CD4-positive, alpha-beta T cell treated with Interleukin-15 for 4 hours (primary cell): ENCODE measurements around the gene INPP5A.
"Not testable (repeated sequence)": the region's sequence is repeated elsewhere in the genome, so short reads cannot be mapped to it uniquely, and the experiment has no call there.

Experiments
- DNase-seq: peaks from one replicate; pipeline ENCODE4 v3.0.0-alpha.2; 2020; ENCODE audit warnings: low spot score

The INPP5A gene

DNA sequence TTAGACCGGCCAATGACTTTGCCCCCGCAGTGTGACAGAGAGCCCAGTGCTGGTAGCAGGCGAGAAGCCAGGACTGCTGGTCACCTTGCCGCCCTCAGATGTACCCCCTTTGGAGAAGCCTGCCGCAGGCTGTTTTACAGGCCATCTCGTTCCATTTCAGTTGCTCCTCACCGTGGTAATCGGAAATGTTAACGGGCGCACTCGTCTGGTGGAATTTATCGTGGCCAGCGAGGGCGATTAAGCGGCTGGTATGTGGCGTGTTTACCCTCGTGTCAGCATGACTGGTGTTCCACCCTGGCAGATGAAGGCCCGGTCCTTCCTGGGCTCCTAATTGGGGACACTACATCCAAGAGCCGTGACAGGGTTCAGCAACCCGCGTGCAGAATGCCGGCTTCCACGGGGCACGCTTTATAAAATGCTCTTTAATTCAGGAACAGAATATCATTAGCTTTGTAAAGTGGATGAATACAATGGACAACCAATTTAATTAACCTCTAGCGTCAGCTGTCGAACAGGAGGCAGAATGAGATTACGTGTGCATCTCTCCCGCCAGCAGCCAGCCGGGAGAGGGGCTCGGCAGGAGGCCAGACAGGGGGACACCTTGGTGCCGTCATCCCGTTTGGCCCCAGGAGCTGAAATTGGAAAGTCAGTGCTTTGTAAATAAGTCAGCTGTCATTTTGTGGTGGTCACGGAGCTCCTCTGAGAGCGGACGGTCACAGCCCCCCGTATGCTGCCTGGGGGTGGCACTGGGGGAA, 140.1 kb downstream of the INPP5A start:
- no peak for DNase-seq

DNA sequence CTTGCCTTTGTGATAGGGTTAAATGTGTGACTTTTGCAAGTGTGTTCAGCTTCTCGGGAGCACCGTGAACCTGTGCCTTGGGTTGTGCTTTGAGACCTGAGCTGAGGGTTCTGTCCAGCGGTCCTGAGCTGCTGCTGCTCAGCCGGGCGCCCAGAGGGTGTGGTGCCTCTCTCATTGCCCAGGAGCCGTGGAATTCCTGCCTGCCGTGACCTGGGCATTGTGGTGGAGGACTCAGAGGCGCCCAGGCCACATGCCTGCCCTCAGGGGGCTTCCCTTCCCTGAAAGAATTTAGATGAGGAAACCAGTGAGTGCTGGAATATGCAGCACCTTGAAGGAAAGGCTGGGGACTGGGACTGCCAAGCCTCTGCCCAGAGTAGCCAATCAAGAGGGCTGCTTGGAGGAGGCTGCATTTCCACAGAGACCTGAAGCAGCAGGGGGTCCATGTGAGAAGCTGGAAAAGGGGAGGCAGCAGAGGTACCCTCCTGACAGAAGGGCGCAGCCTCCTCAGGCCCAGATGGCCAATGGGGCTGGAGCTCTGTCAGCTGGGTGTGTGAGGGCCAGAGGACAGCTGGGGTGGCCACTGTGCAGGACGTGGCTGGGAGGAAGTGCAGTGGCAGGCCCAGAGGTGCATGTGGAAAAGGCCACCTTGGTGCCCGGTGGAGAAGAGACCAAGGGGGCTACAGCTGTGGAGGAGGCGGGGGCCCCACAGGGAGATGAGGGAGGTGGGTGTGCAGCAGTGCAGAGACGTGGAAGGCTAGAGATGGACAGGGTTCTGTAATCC, 141.0 kb downstream of the INPP5A start:
- no peak for DNase-seq

DNA sequence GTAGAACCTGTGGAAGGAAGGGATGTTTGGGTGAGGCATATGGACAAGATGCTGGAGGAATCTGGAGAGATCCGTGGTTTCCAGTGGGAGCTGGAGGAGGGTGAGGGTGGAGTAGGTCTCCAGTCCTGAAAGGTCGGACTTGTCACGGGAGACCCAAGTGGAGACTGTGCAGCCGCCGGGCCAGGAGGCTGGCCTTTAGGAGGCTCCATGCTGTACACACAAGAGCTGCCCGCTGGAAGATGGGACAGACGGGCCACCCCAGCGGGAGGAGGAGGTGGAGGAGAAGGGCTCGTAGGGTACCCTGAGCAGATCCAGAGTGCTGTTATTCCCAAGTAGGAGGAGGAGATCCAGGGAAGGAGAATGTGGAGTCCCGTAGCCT, 141.6 kb downstream of the INPP5A start:
- DNase-seq, result no peak

DNA sequence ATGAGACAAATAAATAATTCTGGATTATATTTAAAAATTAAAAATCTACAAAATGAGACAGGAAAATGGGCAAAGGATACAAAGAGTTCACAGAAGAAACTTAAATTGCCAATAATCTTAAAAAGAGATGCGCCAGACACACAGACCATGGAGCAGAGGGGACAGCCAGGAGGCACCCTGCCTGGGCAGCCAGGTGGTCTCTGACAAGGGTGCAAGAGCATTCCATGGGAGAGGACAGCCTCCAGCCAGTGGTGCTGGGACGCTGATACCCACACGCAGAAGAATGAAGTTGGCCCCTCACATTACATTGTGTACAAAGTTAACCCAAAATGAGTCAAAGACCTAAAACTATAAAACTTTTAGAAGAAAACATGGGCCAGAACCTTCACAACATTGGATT, 142.1 kb downstream of the INPP5A start:
- DNase-seq, result no peak

DNA sequence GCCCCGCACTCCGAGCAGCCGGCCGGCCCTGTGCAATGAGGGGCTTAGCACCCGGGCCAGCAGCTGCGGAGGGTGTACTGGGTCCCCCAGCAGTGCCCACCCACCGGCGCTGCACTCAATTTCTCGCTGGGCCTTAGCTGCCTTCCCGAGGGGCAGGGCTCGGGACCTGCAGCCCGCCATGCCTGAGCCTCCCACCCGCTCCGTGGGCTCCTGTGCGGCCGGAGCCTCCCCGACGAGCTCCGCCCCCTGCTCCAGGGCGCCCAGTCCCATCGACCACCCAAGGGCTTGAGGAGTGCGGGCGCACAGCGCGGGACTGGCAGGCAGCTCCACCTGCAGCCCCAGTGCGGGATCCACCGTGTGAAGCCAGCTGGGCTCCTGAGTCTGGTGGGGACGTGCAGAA, 143.2 kb downstream of the INPP5A start:
- DNase-seq, result not testable (repeated sequence)

DNA sequence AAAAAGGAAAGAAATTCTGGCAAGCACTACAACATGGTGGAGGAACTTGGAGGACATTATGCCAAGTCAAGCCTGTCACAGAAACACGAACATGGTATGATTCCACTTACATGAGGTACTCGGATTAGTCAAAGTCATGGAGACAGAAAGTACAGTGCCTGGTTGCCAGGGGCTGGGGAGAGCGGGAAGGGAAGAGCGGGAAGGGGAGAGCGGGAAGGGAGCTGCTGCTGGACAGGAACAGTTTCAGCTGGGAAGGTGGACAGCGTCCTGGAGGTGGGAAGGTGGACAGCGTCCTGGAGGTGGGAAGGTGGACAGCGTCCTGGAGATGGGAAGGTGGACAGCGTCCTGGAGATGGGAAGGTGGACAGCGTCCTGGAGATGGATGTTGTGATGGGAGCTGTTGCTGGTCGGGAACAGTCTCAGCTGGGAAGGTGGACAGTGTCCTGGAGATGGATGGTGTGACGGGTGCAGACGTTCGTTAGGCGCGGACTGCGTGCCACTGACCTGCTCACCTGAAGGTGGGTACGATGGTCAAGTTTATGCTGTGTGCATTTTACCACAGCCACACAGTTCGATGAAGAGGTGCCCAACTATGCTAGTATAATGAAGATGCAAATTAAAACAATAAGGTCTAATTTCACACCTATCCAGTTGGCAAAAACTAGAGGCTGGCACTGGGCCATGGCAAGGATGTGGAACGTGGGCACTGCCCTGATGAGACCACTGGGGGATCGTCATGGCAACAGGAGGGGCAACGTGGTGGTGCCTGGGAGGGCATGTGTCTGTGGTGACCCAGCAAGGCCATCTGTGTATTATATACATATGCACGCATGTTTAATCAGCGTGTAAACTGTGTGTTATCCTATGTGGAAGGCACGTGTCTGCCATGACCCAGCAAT, 144.5 kb downstream of the INPP5A start:
- no peak for DNase-seq

DNA sequence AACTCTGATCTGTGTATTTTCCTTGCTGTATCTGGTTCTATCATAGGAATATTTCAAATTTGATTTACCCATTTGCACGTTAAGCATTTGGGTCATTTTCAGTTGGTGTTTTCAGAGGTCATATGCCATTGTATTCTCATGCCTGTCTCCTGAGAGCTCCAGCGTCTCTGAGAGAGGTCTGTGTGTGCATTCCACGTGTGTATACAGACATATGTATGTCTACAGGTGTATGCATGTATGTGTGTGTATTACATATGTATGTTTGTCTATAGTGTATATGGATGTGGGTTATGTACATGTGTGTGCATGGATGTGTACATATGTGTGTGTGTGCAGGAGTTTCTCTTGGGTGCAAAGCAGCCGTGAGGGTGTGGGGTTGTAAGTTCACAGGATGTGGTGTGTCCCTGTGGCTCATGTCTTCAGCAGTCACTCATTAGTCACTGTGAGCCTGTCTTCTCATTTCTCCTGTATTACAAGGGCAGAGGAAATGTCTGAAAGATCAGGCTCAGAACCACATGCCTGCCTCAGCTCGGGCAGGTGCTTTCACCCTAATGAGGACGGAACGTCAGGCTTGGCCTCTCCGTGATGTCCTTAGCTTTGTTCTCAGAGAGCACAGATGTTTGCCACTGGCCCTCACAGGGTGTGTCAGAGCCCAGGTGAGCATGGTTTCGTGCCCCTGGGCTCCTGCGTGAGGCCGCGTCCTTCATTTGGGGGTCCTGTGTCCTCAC, 146.7 kb downstream of the INPP5A start:
- peak; percentile 21 for DNase-seq

DNA sequence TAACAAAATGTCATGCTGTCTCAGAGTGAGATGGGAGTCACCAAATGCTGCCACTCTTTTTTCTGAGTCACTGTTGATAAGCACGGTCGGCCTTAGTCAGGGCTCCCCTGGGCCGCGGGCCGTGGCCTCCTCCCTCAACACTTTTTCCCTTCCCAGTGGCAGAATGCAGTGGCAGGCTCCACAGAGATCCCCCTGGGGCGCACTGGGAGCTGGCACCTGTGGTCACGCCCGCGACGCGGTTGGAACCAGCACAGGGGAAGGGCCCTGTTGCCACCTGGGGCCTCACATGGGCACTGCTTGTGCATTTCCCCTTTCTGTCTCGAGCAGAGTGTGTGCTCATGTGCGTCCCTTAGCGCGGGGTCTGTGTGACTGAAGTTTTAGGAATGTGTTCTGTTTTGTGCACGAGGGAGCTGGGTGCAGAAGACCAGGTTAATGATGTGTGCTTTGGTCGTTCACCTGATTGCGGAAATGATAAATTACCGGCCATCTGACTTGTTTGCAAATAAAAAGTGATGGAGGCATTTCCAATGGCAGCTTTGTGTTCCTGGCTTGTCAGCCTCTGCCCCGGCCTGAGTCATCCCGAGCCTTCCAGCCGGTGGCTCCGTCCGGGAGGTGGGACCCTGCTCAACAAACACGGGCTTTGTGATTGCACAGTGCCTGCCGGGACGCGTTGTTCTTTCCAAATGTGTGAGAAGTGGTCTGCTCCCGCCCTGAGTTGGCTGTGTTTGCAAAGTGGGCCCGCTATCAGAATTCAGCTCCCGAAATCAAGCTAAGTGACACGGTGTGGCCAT, 147.7 kb downstream of the INPP5A start:
- DNase-seq, result no peak

DNA sequence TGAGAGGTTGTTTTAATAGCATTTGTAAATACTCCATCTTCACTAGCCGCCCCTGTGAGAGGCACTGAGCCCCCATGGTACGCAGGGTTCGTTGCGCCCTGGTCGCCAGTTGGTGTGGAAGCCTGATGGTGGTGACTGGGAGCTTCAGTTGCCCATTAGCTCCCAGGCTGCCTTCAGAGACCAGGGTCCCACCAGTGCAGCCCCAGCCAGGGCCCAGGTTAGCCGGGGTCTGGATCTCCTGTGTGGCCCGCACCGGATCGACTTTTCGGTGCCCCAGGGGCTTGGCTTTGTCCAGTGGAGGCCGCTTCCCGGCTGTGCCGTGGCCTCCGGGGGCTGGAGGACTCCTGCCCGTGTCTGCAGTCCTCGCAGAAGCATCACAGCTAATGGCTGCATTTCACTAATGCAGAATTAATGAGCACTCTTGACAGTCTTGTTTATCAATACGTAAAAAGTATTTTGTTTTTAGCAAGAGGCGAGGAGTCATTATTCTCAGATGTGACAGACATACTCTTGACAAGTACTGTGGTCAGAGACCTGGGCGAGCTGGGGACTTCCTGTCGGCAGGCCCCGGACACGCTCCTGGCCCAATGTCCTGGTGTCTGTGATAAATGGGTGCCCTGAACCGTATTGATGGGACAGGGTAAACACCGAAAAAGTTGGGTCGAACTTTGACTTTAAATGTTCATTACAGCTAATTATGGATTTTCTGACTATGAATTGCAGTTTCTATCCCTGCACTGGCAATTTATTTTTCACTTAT, 148.5 kb downstream of the INPP5A start:
- DNase-seq, result no peak

DNA sequence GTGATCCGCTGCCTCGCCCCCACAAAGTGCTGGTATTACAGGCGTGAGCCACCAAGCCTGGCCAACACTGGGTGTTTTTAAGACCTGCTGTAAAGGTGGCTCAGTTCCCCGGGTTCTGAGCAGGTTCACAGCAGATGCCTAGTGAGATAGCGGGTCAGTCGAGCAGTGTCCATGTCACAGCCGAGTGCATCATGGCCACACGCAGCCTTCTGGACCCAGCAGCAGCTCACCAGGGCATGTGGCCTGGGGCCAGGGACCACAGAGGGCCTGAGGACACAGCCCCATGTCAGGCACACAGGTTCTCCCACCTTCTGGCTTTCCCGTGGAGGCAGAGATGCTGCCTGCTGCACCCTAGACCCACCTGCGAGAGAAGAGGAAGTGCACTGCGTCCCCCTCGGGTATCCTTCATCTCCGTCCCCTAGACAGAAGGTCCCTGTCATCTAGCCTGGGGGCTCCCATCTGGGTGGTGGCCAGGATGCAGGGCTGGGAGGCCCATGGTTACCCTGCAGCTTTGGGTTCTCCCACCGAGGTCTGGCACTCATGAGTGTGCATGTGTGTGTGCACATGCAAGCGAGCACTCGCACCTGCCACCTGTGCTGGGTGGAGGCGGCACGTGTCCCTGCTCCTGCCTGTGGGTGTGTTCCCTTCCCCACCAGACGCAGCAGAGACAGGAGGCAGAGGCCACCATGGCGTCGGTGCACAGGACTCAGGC, 149.8 kb downstream of the INPP5A start:
- no peak for DNase-seq

DNA sequence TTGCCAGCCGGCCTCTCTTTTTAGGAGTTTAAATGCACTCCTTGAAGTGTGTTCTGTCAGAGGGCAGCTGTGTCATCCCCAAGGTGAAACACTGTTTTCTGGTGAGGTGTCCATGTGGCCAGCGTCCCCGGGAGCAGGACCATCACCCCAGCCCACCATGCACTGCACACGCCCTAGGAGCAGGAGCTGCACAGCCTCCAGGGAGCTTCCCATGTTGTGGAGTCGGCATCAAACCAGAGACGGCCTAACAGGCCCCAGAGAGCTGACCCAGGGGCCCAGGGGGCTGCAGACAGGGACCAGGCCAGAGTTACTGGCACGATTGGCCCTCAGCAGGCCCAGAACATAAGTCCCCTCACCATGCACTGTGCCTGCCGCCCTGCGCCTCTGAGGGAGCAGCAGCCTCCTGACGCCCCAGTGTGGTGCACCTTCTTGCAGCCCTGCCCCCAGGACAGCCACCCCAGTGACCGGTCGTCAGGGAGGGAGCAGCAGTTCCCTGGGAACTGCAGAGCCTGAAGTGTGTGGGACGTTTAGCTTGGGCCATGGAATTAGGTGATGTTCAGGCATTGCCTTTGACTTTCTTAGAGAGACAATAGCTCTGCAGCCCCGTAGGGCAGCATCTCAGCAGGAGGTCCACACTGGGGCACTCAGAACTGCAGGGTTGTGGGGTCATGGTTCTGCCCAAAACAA, 150.4 kb downstream of the INPP5A start:
- no peak for DNase-seq

DNA sequence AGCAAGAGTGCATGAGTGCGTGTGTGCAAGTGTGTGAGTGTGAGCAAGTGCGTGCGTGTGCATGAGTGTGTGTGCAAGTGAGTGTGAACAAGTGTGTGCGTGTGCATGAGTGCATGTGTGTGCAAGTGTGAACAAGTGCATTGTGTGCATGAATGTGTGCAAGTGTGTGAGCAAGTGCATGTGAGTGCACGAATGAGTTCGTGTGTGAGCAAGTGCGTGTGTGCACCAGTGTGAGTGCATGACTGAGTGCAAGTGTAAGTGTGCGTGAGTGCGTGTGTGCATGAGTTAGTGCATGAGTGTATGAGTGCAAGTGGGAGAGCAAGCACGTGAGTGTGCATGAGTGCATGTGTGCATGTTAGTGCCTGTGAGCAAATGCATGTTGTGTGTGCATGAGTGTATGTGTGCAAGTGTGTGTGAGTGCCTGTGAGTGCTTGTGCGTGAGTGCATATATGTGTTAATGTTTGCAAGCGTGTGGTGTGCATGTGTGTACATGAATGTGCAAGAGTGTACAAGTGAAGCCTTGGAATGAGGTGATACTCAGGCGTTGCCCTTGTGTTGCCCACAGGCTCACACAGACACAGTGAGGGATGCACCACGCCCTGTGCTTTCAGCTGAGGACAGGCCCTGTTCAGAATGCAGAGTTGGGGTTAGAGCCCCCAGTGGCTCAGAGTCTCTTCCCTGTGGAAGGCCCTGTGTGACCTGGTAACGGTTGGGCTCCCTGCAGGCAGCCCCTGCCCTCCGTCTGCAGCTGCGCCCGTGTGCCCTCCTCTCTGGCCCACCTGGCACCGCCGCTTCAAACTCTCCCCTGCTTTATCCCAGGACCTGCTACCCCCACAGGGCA, 151.2 kb downstream of the INPP5A start:
- DNase-seq, result no peak

DNA sequence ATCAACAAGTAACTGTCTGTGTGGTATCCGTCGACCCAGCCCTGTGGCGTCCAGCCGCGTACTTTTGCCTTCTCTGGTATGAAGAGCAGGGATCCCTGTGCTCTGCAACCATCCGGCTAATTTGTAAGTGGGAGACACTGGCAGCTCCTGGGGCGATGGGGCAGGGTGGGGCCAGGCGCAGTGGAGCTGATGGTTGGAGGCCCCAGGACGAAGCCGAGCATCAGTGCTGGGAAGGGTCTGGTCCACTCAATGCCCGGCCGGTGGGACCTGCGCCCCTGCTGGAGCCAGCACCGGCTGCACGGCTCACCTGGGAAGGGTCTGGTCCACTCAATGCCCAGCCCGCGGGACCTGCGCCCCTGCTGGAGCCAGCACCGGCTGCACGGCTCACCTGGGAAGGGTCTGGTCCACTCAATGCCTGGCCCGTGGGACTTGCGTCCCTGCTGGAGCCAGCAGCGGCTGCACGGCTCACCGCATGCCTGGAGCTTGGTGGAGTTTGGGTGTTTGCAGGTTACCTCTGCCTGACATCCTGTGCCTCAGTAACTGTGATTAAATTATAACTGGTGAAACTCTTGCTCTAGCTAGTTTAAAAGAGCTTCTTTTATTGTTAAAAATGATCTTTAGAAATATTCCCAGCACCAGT, 152.3 kb downstream of the INPP5A start:
- no peak for DNase-seq

DNA sequence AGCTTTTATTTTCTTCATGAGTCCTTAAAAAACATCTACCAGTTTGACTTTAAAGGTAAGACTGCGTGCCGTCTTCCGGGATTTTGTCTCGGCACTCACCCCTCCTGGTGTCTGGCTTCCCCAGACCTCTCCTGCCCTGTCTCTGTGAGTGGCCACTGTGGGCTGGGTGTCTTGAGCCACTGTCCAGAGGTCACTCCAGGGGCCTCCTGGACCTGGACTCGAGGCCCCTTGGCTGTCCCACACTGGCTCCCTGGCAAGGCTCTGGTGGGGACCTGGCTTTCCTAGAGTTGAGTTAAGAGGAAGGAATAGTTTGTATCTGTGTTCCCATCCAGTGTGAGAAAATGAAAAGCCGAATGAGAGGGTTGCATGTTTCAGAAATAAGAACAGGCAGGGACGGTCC, 152.8 kb downstream of the INPP5A start:
- DNase-seq, result no peak

DNA sequence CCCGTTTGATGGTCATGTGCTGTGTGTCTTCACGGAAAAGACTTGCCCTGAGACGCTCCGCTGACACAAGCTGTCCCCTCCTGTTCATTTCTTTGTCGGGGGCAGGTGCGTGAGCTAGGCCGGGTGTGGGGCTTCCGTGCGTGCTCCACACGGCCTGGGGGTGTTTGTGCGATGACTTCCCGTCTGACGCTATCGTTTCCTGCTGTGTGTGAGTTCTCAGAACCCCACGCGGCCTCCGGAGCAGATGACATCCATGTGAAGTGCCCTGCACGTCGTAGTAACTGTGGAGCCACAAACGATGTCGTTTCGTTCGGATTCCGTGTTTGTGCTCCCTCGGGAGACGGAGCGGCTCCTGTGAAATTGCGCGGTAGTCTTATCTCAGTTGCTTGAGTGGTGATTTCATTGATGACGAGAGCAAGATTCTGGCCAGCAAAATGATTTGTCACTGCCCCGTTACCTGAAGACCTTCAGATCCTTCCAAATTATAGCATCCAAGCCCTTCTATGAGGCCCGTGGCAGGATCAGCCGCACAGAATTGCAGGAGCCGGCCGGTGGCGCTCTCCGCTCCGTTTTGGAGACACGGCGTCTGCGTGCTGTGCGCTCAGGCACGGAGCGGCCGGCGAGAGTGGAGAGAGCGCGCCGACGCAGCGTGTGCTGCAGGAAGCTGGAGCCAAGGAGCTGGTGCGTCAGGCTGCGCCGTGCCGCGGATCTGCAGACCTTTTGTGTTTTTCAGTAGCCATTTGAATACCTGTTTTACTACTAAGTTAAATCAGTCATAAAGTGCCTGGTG, 153.4 kb downstream of the INPP5A start:
- DNase-seq, result no peak

DNA sequence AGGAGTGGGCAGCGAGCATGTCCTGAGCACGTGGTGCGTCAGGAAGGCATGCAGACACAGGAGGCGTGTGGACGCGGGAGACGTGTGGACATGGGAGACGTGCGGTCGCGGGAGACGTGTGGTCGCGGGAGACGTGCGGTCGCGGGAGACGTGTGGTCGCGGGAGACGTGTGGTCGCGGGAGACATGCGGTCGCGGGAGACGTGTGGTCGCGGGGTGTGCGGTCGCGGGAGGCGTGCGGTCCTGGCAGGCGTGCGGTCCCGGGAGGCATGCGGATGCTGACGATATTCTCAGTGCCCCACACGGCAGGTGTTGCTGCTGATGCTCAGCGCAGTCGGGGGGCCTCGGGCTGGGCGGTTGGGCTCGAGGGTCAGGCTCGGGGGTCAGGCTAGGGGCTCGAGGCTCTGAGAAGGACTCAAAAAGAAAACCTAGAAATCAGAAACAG, 154.1 kb downstream of the INPP5A start:
- DNase-seq, result no peak

DNA sequence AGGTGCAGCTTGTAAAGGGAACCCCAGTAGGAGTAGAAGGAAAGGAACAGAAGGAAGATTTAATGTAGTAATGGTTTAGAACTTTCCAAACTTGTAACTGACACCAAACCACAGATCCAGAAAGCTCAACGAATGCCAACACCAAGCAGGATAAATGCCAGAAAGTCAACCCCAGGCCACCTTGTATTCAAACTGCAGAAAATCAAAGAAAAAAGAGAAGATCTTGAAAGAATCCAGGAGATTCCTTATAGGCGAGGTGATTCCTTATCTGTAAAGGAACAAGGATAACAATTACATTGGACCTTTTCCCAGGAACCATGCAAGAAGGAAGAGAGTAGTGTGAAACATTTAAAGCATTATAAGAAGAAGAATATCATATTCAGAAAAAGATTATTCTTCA, 154.7 kb downstream of the INPP5A start:
- DNase-seq, result no peak
